ENCODE measurements around the gene SNPH.

Gene SNPH

GRCh38 chr20:1302685-1303541 is 36.8 kb downstream of the SNPH start:
- no peak for DNase-seq (ENCODE audit: low read depth)
- H3K4me3 ChIP-seq (ENCODE audit: low read length), result no peak overlapping the region
- TF ChIP-seq CTCF (conservative IDR thresholded peaks at IDR 0.05; ENCODE audit: low read length), result no peak

- no peak for DNase-seq (ENCODE audit: low read depth)
- no peak overlapping the region for H3K4me3 ChIP-seq (ENCODE audit: low read length)
- TF ChIP-seq CTCF (conservative IDR thresholded peaks at IDR 0.05; ENCODE audit: low read length), result no peak
Observed at GRCh38 chr20:1304710-1305515, 38.8 kb downstream of the SNPH start.

GRCh38 chr20:1305712-1306111 is 39.6 kb downstream of the SNPH start:
- no peak for DNase-seq (ENCODE audit: low read depth)
- TF ChIP-seq CTCF (conservative IDR thresholded peaks at IDR 0.05; ENCODE audit: low read length), result no peak
- no peak overlapping the region for H3K4me3 ChIP-seq (ENCODE audit: low read length)

GRCh38 chr20:1306316-1307135 is 40.4 kb downstream of the SNPH start:
- no peak for DNase-seq (ENCODE audit: low read depth)
- H3K4me3 ChIP-seq (ENCODE audit: low read length), result no peak overlapping the region
- no peak for TF ChIP-seq CTCF (conservative IDR thresholded peaks at IDR 0.05; ENCODE audit: low read length)

- no peak for DNase-seq (ENCODE audit: low read depth)
- no peak for TF ChIP-seq CTCF (conservative IDR thresholded peaks at IDR 0.05; ENCODE audit: low read length)
- no peak overlapping the region for H3K4me3 ChIP-seq (ENCODE audit: low read length)
Observed at GRCh38 chr20:1307171-1307570, 41.1 kb downstream of the SNPH start.

- DNase-seq (ENCODE audit: low read depth), result no peak
- TF ChIP-seq CTCF (conservative IDR thresholded peaks at IDR 0.05; ENCODE audit: low read length), result no peak
- H3K4me3 ChIP-seq (ENCODE audit: low read length), result no peak overlapping the region
Observed at GRCh38 chr20:1307571-1307971, 41.5 kb downstream of the SNPH start.

Measured in AG10803 (cell line).